K562 (cell line): ENCODE results near the gene C4BPB. TPM values are rescaled to one million over a fixed set of nuclear protein-coding genes. Genes with fewer than 3 reads are reported as not detected.

Experiments
- ATAC-seq: fragments of 200-7000 bp; cut with Tn5 transposase; 3 replicates; pipeline ENCODE4 v1.9.1; 2020; ENCODE audit warnings: moderate library complexity
- BruUV-seq: library from RNA; stranded (reverse); fragments of 400-500 nt; replicated peaks from 2 replicates; lab custom pipeline; 2021; lab: Mats Ljungman, UMichigan
- CTCF ChIA-PET: fragments of 300-600 bp; formaldehyde crosslinking; extraction: SDS; loops from one replicate; lab custom pipeline; 2021; ENCODE audit warnings: low intra/inter-chr PET ratio; lab: Yijun Ruan, JAX
- POLR2A ChIA-PET: fragments of 300-600, 350-650 bp; sonication (Branson Sonifier 250); formaldehyde crosslinking; extraction: SDS; loops from one replicate; lab custom pipeline; 2021; ENCODE audit warnings: antibody characterized with exemption, inconsistent platforms; lab: Yijun Ruan, JAX
- DNase-seq, 4 experiments: peaks; one replicate each; pipeline versions ENCODE4 v3.0.0 to v3.0.0-alpha.2; 2011 to 2018; ENCODE audit warnings: low spot score in 3 of 4, mixed read lengths in 3 of 4; ENCODE audit errors: extremely low read depth in 1 of 4
- FAIRE-seq: peaks from 2 replicates; lab custom pipeline; 2011; peaks lifted over from hg19 to GRCh38; lab: Jason Lieb, UNC
- H2AFZ ChIP-seq: 2 replicates; pipeline ENCODE4 v1.6.0; 2011; ENCODE audit warnings: low read depth, low read length, control low read depth, inconsistent platforms
- H3K27ac ChIP-seq: fragments of 200-600 bp; 3 replicates; pipeline ENCODE4 v1.8.0; 2011; ENCODE audit warnings: low read depth, mild to moderate bottlenecking, control low read depth, inconsistent platforms, low read length, moderate library complexity, mixed read lengths; ENCODE audit errors: extremely low read depth
- H3K27me3 ChIP-seq, 2 experiments: fragments of 300-600 bp in 1 of 2; 2 replicates in 1 of 2; 3 replicates in 1 of 2; pipeline versions ENCODE4 v1.6.0 to v1.8.0; 2011; ENCODE audit warnings: inconsistent platforms in 2 of 2, low read length in 2 of 2, mild to moderate bottlenecking in 1 of 2, mixed read lengths in 1 of 2, moderate library complexity in 1 of 2; ENCODE audit not compliant: control insufficient read depth in 2 of 2, insufficient read depth in 2 of 2
- H3K36me3 ChIP-seq: fragments of 300-600 bp; 3 replicates; pipeline ENCODE4 v1.8.0; 2011; ENCODE audit warnings: mild to moderate bottlenecking, low read length, inconsistent platforms; ENCODE audit not compliant: control insufficient read depth, insufficient read depth
- H3K4me1 ChIP-seq, 2 experiments: fragments of 200-600 bp in 1 of 2; replicated peaks in 1 of 2; 2 replicates in 1 of 2; 3 replicates in 1 of 2; pipeline versions ENCODE4 v1.5.1 to v1.8.0; 2011; ENCODE audit warnings: inconsistent platforms in 2 of 2, low read length in 2 of 2, mild to moderate bottlenecking in 1 of 2, mixed read lengths in 1 of 2, moderate library complexity in 1 of 2; ENCODE audit not compliant: control insufficient read depth in 2 of 2, insufficient read depth in 2 of 2
- H3K4me2 ChIP-seq: 2 replicates; pipeline ENCODE4 v1.6.1; 2011; ENCODE audit warnings: low read length, control low read depth, inconsistent platforms, mixed read lengths; ENCODE audit not compliant: insufficient read depth
- H3K4me3 ChIP-seq: fragments of 200-600 bp; sonication (generic), shearing (Covaris generic); 2 replicates; pipeline ENCODE4 v1.5.1; 2016; ENCODE audit warnings: control low read depth, inconsistent platforms
- H3K79me2 ChIP-seq: fragments of 200-600 bp; 3 replicates; pipeline ENCODE4 v1.8.0; 2011; ENCODE audit warnings: low read length, inconsistent platforms; ENCODE audit not compliant: control insufficient read depth, insufficient read depth
- H3K9ac ChIP-seq, 2 experiments: 2 replicates each; pipeline versions ENCODE4 v1.6.0 to v1.6.1; 2011; ENCODE audit warnings: low read depth in 2 of 2, low read length in 2 of 2, control low read depth in 1 of 2, inconsistent platforms in 1 of 2, mild to moderate bottlenecking in 1 of 2, mixed read lengths in 1 of 2; ENCODE audit not compliant: insufficient read depth in 1 of 2
- H3K9me1 ChIP-seq: one replicate; pipeline ENCODE4 v1.6.0; 2011; ENCODE audit warnings: inconsistent platforms, mild to moderate bottlenecking, low read length, moderate library complexity; ENCODE audit not compliant: control insufficient read depth, insufficient read depth
- H3K9me3 ChIP-seq: replicated peaks from 2 replicates; pipeline ENCODE4 v1.5.1; 2011; ENCODE audit warnings: low read depth, low read length, inconsistent platforms; ENCODE audit not compliant: control insufficient read depth, insufficient read depth
- H4K20me1 ChIP-seq: replicated peaks from 2 replicates; pipeline ENCODE4 v1.6.1; 2011; ENCODE audit warnings: low read length, inconsistent platforms, mixed read lengths; ENCODE audit not compliant: control insufficient read depth, insufficient read depth
- BRD4 ChIP-seq: fragments of 200-600 bp; sonication (generic); IDR thresholded peaks from 2 replicates; pipeline ENCODE4 v1.6.1; 2017; ENCODE audit warnings: inconsistent platforms
- C11orf30 ChIP-seq: fragments of 450-650 bp; IDR thresholded peaks from 2 replicates; pipeline ENCODE4 v1.6.1; 2016; ENCODE audit warnings: low read depth, mild to moderate bottlenecking
- CBX1 ChIP-seq: sonication (generic); IDR thresholded peaks from 2 replicates; pipeline ENCODE4 v1.6.1; 2016; ENCODE audit warnings: antibody characterized with exemption, low read depth, mild to moderate bottlenecking
- CSDE1 ChIP-seq, 2 experiments: fragments of 450-650 bp; IDR thresholded peaks; 2 replicates each; pipeline ENCODE4 v1.6.1; 2016; ENCODE audit warnings: mild to moderate bottlenecking in 1 of 2
- EP300 ChIP-seq: IDR thresholded peaks from 2 replicates; pipeline ENCODE4 v1.6.1; 2012; ENCODE audit warnings: low read length, improper control_type of control experiment
- ETV5 ChIP-seq: sonication (generic); formaldehyde crosslinking; IDR thresholded peaks from 2 replicates; pipeline ENCODE4 v1.4.0; 2020; ENCODE audit warnings: low read depth, mild to moderate bottlenecking, missing genetic modification reagents
- HDGF ChIP-seq: fragments of 450-650 bp; IDR thresholded peaks from 2 replicates; pipeline ENCODE4 v1.6.1; 2016
- KHSRP ChIP-seq: fragments of 450-650 bp; IDR thresholded peaks from 2 replicates; pipeline ENCODE4 v1.6.1; 2017
- MAFF ChIP-seq: IDR thresholded peaks from 2 replicates; pipeline ENCODE4 v1.6.1; 2012; ENCODE audit warnings: low read length, improper control_type of control experiment
- MAFG ChIP-seq: fragments of 450-650 bp; conservative IDR thresholded peaks from 2 replicates; pipeline ENCODE4 v1.6.1; 2016; ENCODE audit warnings: missing genetic modification characterization, missing compliant biosample characterization
- MAFK ChIP-seq: IDR thresholded peaks from 2 replicates; pipeline ENCODE4 v1.6.1; 2011; ENCODE audit warnings: low read length, improper control_type of control experiment
- NCOR1 ChIP-seq: fragments of 450-650 bp; IDR thresholded peaks from 2 replicates; pipeline ENCODE4 v1.6.1; 2016; ENCODE audit warnings: mild to moderate bottlenecking, moderate library complexity
- RBBP5 ChIP-seq: fragments of 200-600 bp; sonication (generic); IDR thresholded peaks from 2 replicates; pipeline ENCODE4 v1.6.1; 2012; ENCODE audit warnings: borderline replicate concordance, mild to moderate bottlenecking, low read length, control low read depth, inconsistent platforms; ENCODE audit not compliant: insufficient read depth, poor library complexity, severe bottlenecking
- RBFOX2 ChIP-seq: fragments of 200-400 bp; formaldehyde crosslinking; IDR thresholded peaks from 2 replicates; pipeline ENCODE4 v1.6.1; 2017; ENCODE audit warnings: low read depth, mild to moderate bottlenecking, low read length, moderate library complexity
- SMARCA4 ChIP-seq: fragments of 450-650 bp; IDR thresholded peaks from 2 replicates; pipeline ENCODE4 v1.6.1; 2016
- TBL1XR1 ChIP-seq, 2 experiments: IDR thresholded peaks; 2 replicates each; pipeline ENCODE4 v1.6.1; 2012; ENCODE audit warnings: improper control_type of control experiment in 2 of 2, low read length in 2 of 2, mild to moderate bottlenecking in 1 of 2
- ZFX ChIP-seq: sonication (generic); formaldehyde crosslinking; IDR thresholded peaks from 2 replicates; pipeline ENCODE4 v1.8.0; 2022; ENCODE audit warnings: mild to moderate bottlenecking, missing genetic modification reagents, moderate library complexity
- ZNF197 ChIP-seq: fragments of 200-800 bp; sonication (Bioruptor generic); IDR thresholded peaks from 2 replicates; pipeline ENCODE4 v1.6.1; 2016; ENCODE audit warnings: low read depth, missing genetic modification characterization, missing compliant biosample characterization
- ZNF316 ChIP-seq: fragments of 450-650 bp; IDR thresholded peaks from 2 replicates; pipeline ENCODE4 v1.6.1; 2016
- WGBS: fragments of 100-300 bp; shearing (Covaris generic); methylation state at CpG from one replicate; pipeline ENCODE4 v1.1.6; 2016; ENCODE audit warnings: low coverage, mixed read lengths; ENCODE audit not compliant: insufficient coverage; ENCODE audit errors: missing lambda C conversion rate; 5-methylcytosine and 5-hydroxymethylcytosine counted together
- in situ Hi-C: fragments of 300-500 bp; cut with MboI; formaldehyde crosslinking; loops from 4 replicates; pipeline ENCODE4 v1.15.0; 2018; ENCODE audit warnings: inconsistent platforms, mixed read lengths
- intact Hi-C: fragments of 100-400 bp; cut with micrococcal nuclease; formaldehyde crosslinking; loops from 2 replicates; pipeline ENCODE4 v1.14.2; 2022
- polyA plus RNA-seq, 8 experiments: library from polyadenylated mRNA; depleted of rRNA in 4 of 8; stranded (reverse) in 5 of 8; unstranded in 3 of 8; fragments of >200 nt; fragmentation: Nextera tagmentation in 2 of 8; fragmentation: Illumina TruSeq in 1 of 8; extraction: Ambion mirVana in 2 of 8; extraction: Trizol in 1 of 8; gene quantifications; 2 replicates each; pipeline versions ENCODE4 v1.2.1 to v1.2.3, GENCODE V29; 2011 to 2014; ENCODE audit warnings: inconsistent platforms in 1 of 8, missing spikeins in 1 of 8
- total RNA-seq, 7 experiments: library from RNA; depleted of rRNA in 6 of 7; stranded (reverse); fragments of >200 nt in 6 of 7; fragmentation: Illumina TruSeq in 2 of 7; extraction: Trizol in 2 of 7; gene quantifications; 2 replicates each; pipeline versions ENCODE4 v1.2.1 to v1.2.3, GENCODE V29; 2011 to 2021; ENCODE audit warnings: low replicate concordance in 1 of 7
- TF ChIP-seq, protein P1 (sequence below): sonication (generic); formaldehyde crosslinking; IDR thresholded peaks from 2 replicates; pipeline ENCODE4 v1.8.0; 2022; ENCODE audit warnings: mild to moderate bottlenecking, low read depth, missing genetic modification reagents
- TF ChIP-seq, protein P2 (sequence below): sonication (generic); formaldehyde crosslinking; IDR thresholded peaks from 2 replicates; pipeline ENCODE4 v1.8.1; 2023; ENCODE audit warnings: mild to moderate bottlenecking, missing genetic modification reagents
- TF ChIP-seq, protein P3 (sequence below): sonication (generic); formaldehyde crosslinking; IDR thresholded peaks from 2 replicates; pipeline ENCODE4 v1.8.0; 2022; ENCODE audit warnings: mild to moderate bottlenecking, missing genetic modification reagents

C4BPB gene
- total and polyA plus RNA-seq, 9 of the 15 experiments (the other 6 are each of a cell fraction or from before 2014, with no cell fraction given) = not detected

DNA sequence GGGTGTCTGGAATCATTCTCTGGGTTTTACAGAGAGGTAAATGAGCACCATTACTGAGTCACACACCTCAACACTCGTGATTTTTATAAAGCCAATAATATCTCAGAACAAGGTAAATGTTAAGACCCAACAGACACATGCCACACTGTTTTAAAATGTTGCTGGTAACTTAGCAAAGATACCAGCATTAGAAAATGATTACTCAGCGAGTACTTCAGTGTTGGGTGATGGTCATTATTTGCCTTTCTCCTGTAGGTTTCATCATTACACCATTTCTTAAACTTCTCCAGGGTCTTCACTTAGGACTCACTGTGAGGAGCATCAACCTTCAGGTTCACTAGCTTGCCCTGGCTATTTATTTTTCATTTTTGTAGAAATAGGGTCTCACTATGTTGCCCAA lies 6.9 kb upstream of the C4BPB start:
- peaks cover 0 to 21% of the 10 kb centered on the region in 2 experiments; a peak in 4 of 5 replicates for H3K4me1 ChIP-seq
- in situ Hi-C loops = no loop called here
- no peak overlapping the region for H3K4me2 ChIP-seq
- no peaks in the 10 kb centered on the region for H4K20me1 ChIP-seq
- BruUV-seq = no TSS peak
- ChIA-PET CTCF (no interaction called here), POLR2A (no interaction called here)
- H3K4me3 ChIP-seq = no peak overlapping the region
- H3K27me3 ChIP-seq = no peaks in the 10 kb centered on the region
- 35% methylated on average over 2 of the region's 2 CpGs for WGBS
- no peak overlapping the region for H3K27ac ChIP-seq
- DNase-seq (no peak), ATAC-seq (no peak), FAIRE-seq (no peak)
- H3K9ac ChIP-seq = no peak overlapping the region
- intact Hi-C loops = loop anchor here (5.0 kb wide), 1 partner anchor 240 kb away; the partner anchor contains the start of gene CD55
- no peaks in the 10 kb centered on the region for H3K9me3 ChIP-seq
- no peaks in the 10 kb centered on the region; the same call in 2 of the 3 replicates for H3K36me3 ChIP-seq
- no peak overlapping the region for H2AFZ ChIP-seq
- no peaks in the 10 kb centered on the region for H3K79me2 ChIP-seq
- no peaks in the 10 kb centered on the region for H3K9me1 ChIP-seq
- TF ChIP-seq HDGF (no peak), CBX1 (no peak), ZNF316 (peak; percentile 88), ZNF197 (CRISPR knock-in tag) (no peak), TBL1XR1 (IDR thresholded peaks at IDR 0.05; ENCODE audit: low read length in 2 of 2) (no peak), CSDE1 (IDR thresholded peaks at IDR 0.05) (no peak), MAFF (peak; percentile 59), C11orf30 (peak; percentile 82), SMARCA4 (no peak), EP300 (no peak), KHSRP (no peak), RBBP5 (no peak), BRD4 (no peak), MAFG (tag) (peak; percentile 67), ETV5 (no peak), MAFK (peak; percentile 44; the same call in 1 of the 2 replicates), NCOR1 (no peak), RBFOX2 (no peak), ZFX (CRISPR knock-in tag) (no peak)
- TF ChIP-seq, protein P1, sequence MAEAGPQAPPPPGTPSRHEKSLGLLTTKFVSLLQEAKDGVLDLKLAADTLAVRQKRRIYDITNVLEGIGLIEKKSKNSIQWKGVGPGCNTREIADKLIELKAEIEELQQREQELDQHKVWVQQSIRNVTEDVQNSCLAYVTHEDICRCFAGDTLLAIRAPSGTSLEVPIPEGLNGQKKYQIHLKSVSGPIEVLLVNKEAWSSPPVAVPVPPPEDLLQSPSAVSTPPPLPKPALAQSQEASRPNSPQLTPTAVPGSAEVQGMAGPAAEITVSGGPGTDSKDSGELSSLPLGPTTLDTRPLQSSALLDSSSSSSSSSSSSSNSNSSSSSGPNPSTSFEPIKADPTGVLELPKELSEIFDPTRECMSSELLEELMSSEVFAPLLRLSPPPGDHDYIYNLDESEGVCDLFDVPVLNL (CRISPR knock-in tag) = no peak
- TF ChIP-seq, protein P2, sequence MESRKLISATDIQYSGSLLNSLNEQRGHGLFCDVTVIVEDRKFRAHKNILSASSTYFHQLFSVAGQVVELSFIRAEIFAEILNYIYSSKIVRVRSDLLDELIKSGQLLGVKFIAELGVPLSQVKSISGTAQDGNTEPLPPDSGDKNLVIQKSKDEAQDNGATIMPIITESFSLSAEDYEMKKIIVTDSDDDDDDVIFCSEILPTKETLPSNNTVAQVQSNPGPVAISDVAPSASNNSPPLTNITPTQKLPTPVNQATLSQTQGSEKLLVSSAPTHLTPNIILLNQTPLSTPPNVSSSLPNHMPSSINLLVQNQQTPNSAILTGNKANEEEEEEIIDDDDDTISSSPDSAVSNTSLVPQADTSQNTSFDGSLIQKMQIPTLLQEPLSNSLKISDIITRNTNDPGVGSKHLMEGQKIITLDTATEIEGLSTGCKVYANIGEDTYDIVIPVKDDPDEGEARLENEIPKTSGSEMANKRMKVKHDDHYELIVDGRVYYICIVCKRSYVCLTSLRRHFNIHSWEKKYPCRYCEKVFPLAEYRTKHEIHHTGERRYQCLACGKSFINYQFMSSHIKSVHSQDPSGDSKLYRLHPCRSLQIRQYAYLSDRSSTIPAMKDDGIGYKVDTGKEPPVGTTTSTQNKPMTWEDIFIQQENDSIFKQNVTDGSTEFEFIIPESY (CRISPR knock-in tag) = no peak
- TF ChIP-seq, protein P3, sequence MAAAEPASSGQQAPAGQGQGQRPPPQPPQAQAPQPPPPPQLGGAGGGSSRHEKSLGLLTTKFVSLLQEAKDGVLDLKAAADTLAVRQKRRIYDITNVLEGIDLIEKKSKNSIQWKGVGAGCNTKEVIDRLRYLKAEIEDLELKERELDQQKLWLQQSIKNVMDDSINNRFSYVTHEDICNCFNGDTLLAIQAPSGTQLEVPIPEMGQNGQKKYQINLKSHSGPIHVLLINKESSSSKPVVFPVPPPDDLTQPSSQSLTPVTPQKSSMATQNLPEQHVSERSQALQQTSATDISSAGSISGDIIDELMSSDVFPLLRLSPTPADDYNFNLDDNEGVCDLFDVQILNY (CRISPR knock-in tag) = no peak
